H9 (cell line): Measurements from ENCODE around the gene MTA1. TPM values are rescaled to one million over a fixed set of nuclear protein-coding genes. Genes with fewer than 3 reads are reported as not detected.

Experiments used
- DNase-seq: peaks from one replicate; pipeline ENCODE4 v3.0.0-alpha.2; 2017
- H2AFZ ChIP-seq: one replicate; pipeline ENCODE4 v1.6.1; 2013; ENCODE audit warnings: mild to moderate bottlenecking, low read length, control low read depth, moderate library complexity
- H2AK5ac ChIP-seq: 2 replicates; pipeline ENCODE4 v1.6.1; 2013; ENCODE audit warnings: low read length, control low read depth, mixed read lengths; ENCODE audit not compliant: insufficient read length
- H2BK120ac ChIP-seq: one replicate; pipeline ENCODE4 v1.6.1; 2013; ENCODE audit warnings: low read depth, mild to moderate bottlenecking, low read length, control low read depth, inconsistent platforms; ENCODE audit not compliant: poor library complexity, severe bottlenecking
- H2BK12ac ChIP-seq: 2 replicates; pipeline ENCODE4 v1.6.1; 2013; ENCODE audit warnings: low read length, control low read depth, mixed read lengths, low read depth; ENCODE audit not compliant: insufficient read length
- H2BK15ac ChIP-seq: 2 replicates; pipeline ENCODE4 v1.6.1; 2013; ENCODE audit warnings: low read depth, low read length, control low read depth
- H2BK20ac ChIP-seq: one replicate; pipeline ENCODE4 v1.6.1; 2013; ENCODE audit warnings: low read depth, mild to moderate bottlenecking, low read length, control low read depth, inconsistent platforms; ENCODE audit not compliant: poor library complexity, severe bottlenecking
- H2BK5ac ChIP-seq: 2 replicates; pipeline ENCODE4 v1.6.1; 2013; ENCODE audit warnings: low read length, control low read depth, mixed read lengths; ENCODE audit not compliant: insufficient read length
- H3K14ac ChIP-seq: 2 replicates; pipeline ENCODE4 v1.6.1; 2013; ENCODE audit warnings: low read length, control low read depth; ENCODE audit not compliant: insufficient read depth
- H3K18ac ChIP-seq: 2 replicates; pipeline ENCODE4 v1.6.1; 2013; ENCODE audit warnings: low read depth, mild to moderate bottlenecking, mixed read lengths, low read length, control low read depth; ENCODE audit not compliant: insufficient read length
- H3K23ac ChIP-seq: 2 replicates; pipeline ENCODE4 v1.6.1; 2013; ENCODE audit warnings: low read length, control low read depth, mixed read lengths, low read depth; ENCODE audit not compliant: insufficient read length
- H3K23me2 ChIP-seq: 2 replicates; pipeline ENCODE4 v1.6.1; 2013; ENCODE audit warnings: low read depth, mild to moderate bottlenecking, mixed read lengths, low read length, control low read depth; ENCODE audit not compliant: insufficient read length, poor library complexity, severe bottlenecking
- H3K27ac ChIP-seq: 2 replicates; pipeline ENCODE4 v1.5.1; 2013; ENCODE audit warnings: low read length, control low read depth, mixed read lengths, low read depth; ENCODE audit not compliant: insufficient read length
- H3K27me3 ChIP-seq: 2 replicates; pipeline ENCODE4 v1.6.1; 2013; ENCODE audit warnings: low read length, control low read depth, inconsistent platforms; ENCODE audit not compliant: insufficient read depth
- H3K4ac ChIP-seq: 2 replicates; pipeline ENCODE4 v1.6.1; 2013; ENCODE audit warnings: low read depth, mild to moderate bottlenecking, control low read depth, inconsistent platforms, low read length, moderate library complexity
- H3K4me1 ChIP-seq: 2 replicates; pipeline ENCODE4 v1.6.1; 2013; ENCODE audit warnings: low read length, control low read depth, inconsistent platforms; ENCODE audit not compliant: insufficient read depth
- H3K4me2 ChIP-seq: 2 replicates; pipeline ENCODE4 v1.6.1; 2013; ENCODE audit warnings: low read length, control low read depth, mixed read lengths; ENCODE audit not compliant: insufficient read length, insufficient read depth
- H3K56ac ChIP-seq: 2 replicates; pipeline ENCODE4 v1.6.1; 2013; ENCODE audit warnings: low read depth, mild to moderate bottlenecking, mixed read lengths, low read length, control low read depth; ENCODE audit not compliant: insufficient read length
- H3K79me1 ChIP-seq: 2 replicates; pipeline ENCODE4 v1.6.1; 2013; ENCODE audit warnings: low read depth, mild to moderate bottlenecking, moderate library complexity, low read length, control low read depth, inconsistent platforms; ENCODE audit not compliant: insufficient read depth, poor library complexity, severe bottlenecking
- H3K79me2 ChIP-seq: 2 replicates; pipeline ENCODE4 v1.6.1; 2013; ENCODE audit warnings: low read length, control low read depth, inconsistent platforms; ENCODE audit not compliant: insufficient read depth
- H3K9ac ChIP-seq: 2 replicates; pipeline ENCODE4 v1.6.1; 2013; ENCODE audit warnings: low read length, control low read depth, mixed read lengths; ENCODE audit not compliant: insufficient read length; ENCODE audit errors: extremely low read depth
- H3K9me3 ChIP-seq: one replicate; pipeline ENCODE4 v1.6.1; 2013; ENCODE audit warnings: low read depth, low read length, inconsistent platforms; ENCODE audit not compliant: control insufficient read depth
- H3T11ph ChIP-seq: one replicate; pipeline ENCODE4 v1.6.1; 2013; ENCODE audit warnings: mild to moderate bottlenecking, low read length, control low read depth, inconsistent platforms
- H4K20me1 ChIP-seq: one replicate; pipeline ENCODE4 v1.6.1; 2013; ENCODE audit not compliant: control insufficient read depth, insufficient read length, insufficient read depth
- H4K5ac ChIP-seq: 2 replicates; pipeline ENCODE4 v1.6.1; 2013; ENCODE audit warnings: low read depth, mild to moderate bottlenecking, mixed read lengths, low read length, control low read depth; ENCODE audit not compliant: insufficient read length
- H4K8ac ChIP-seq: replicated peaks from 2 replicates; pipeline ENCODE4 v1.6.1; 2013; ENCODE audit warnings: low read length, control low read depth, mixed read lengths, low read depth; ENCODE audit not compliant: insufficient read length
- H4K91ac ChIP-seq: 2 replicates; pipeline ENCODE4 v1.6.1; 2013; ENCODE audit warnings: low read depth, mild to moderate bottlenecking, moderate library complexity, mixed read lengths, low read length, control low read depth; ENCODE audit not compliant: insufficient read length
- H3K27ac Mint-ChIP-seq, 3 experiments: 2 replicates in 2 of 3; 3 replicates in 1 of 3; pipeline ENCODE4 v1.8.0; 2020 to 2021; ENCODE audit warnings: mixed read lengths in 3 of 3, mild to moderate bottlenecking in 1 of 3, moderate library complexity in 1 of 3
- H3K27me3 Mint-ChIP-seq: 2 replicates; pipeline ENCODE4 v1.8.0; 2021; ENCODE audit warnings: low read depth, mild to moderate bottlenecking, moderate library complexity, mixed read lengths
- H3K36me3 Mint-ChIP-seq, 3 experiments: 2 replicates in 2 of 3; 3 replicates in 1 of 3; pipeline ENCODE4 v1.8.0; 2020 to 2021; ENCODE audit warnings: low read depth in 3 of 3, mixed read lengths in 3 of 3; ENCODE audit not compliant: insufficient read depth in 1 of 3
- H3K4me1 Mint-ChIP-seq, 2 experiments: 2 replicates each; pipeline ENCODE4 v1.8.0; 2020; ENCODE audit warnings: mixed read lengths in 2 of 2
- H3K4me3 Mint-ChIP-seq, 2 experiments: 2 replicates in 1 of 2; 3 replicates in 1 of 2; pipeline ENCODE4 v1.8.0; 2020 to 2021; ENCODE audit warnings: mild to moderate bottlenecking in 2 of 2, mixed read lengths in 2 of 2, moderate library complexity in 1 of 2
- H3K9me3 Mint-ChIP-seq, 2 experiments: 2 replicates in 1 of 2; 3 replicates in 1 of 2; pipeline ENCODE4 v1.8.0; 2020; ENCODE audit warnings: mild to moderate bottlenecking in 2 of 2, mixed read lengths in 2 of 2, moderate library complexity in 1 of 2
- CTCF ChIP-seq: fragments of 200-600 bp; sonication (generic); conservative IDR thresholded peaks from 3 replicates; pipeline ENCODE4 v1.8.0; 2021; ENCODE audit warnings: antibody characterized with exemption, mild to moderate bottlenecking
- WGBS: extraction: QIAGEN DNeasy Blood & Tissue Kit; methylation state at CpG from one replicate; pipeline ENCODE4 v1.1.7; 2013; ENCODE audit warnings: missing lambda C conversion rate, low lambda C conversion rate, mixed read lengths; ENCODE audit not compliant: insufficient read length; ENCODE audit errors: extremely low coverage; 5-methylcytosine and 5-hydroxymethylcytosine counted together
- total RNA-seq: library from RNA; stranded (reverse); gene quantifications from 2 replicates; pipeline ENCODE4 v1.2.1, GENCODE V29; 2021

MTA1 gene
- total RNA-seq, 1 experiment from 2014 or later = 230 TPM

DNA sequence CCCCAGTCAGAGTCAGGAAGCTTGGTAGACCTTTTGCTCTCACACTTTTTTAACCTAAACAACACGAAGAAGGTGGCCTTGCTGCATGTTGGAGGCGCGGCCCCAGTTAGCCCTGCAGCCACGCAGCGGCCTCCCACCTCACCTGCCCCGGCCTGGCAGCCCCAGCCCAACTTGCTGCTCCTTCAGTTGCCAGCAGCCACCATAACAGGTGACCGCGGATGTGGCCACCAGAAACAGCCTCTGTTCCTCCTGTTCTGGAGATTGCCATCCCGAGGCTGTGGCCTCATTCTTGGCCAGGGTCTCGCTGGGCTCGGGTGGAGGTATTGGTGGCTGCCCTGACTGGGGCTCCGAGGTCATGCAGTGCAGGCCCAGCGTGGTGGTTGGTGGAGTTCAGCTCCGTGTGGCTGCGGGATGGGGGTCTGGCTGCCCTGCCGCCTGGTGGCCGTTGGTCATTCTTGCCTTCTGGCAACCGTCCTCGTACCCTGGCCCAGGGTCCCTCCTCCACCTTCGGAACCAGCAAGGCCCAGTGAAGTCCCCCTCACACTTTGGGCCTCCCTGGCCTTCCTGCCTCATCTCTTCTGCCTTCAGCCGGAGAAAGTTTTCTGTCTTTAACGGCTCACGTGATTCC lies 42.0 kb upstream of the MTA1 start:
- no peak overlapping the region for H3K9ac ChIP-seq
- peaks cover 8 to 22% (median 16%) of the 10 kb centered on the region in 3 experiments for H3K36me3 Mint-ChIP-seq

More for the DNA sequence above, 42.0 kb upstream of the MTA1 start:
- Histone ChIP-seq H4K8ac (no peak overlapping the region), H2BK5ac (no peak overlapping the region), H2AK5ac (no peak overlapping the region), H3K14ac (no peak overlapping the region; the same call in 1 of the 2 replicates), H3K56ac (peak overlapping the region; percentile 58), H3K27me3 (no peaks in the 10 kb centered on the region), H2BK12ac (no peak overlapping the region), H3K4me2 (no peak overlapping the region), H3K9me3 (no peaks in the 10 kb centered on the region), H3K79me2 (no peaks in the 10 kb centered on the region), H2BK15ac (no peak overlapping the region), H2AFZ (no peak overlapping the region), H3K18ac (no peak overlapping the region), H3K23me2 (no peaks in the 10 kb centered on the region), H4K91ac (no peak overlapping the region), H3K23ac (no peak overlapping the region), H3K27ac (no peak overlapping the region), H3T11ph (no peak overlapping the region), H2BK20ac (no peak overlapping the region), H4K20me1 (no peaks in the 10 kb centered on the region), H2BK120ac (no peak overlapping the region), H3K4ac (no peak overlapping the region), H3K4me1 (peaks cover 2% of the 10 kb centered on the region; the same call in 1 of the 2 replicates), H3K79me1 (no peaks in the 10 kb centered on the region), H4K5ac (no peak overlapping the region)
- peak; percentile 54 for DNase-seq
- peaks cover 10% of the 10 kb centered on the region in 2 experiments; a peak in 4 of 5 replicates for H3K9me3 Mint-ChIP-seq
- peaks cover 8% of the 10 kb centered on the region in 2 experiments for H3K4me1 Mint-ChIP-seq
- no peak overlapping the region for H3K27ac Mint-ChIP-seq
- peaks cover 8% of the 10 kb centered on the region; the same call in 1 of the 2 replicates for H3K27me3 Mint-ChIP-seq
- TF ChIP-seq CTCF = peak; percentile 50
- H3K4me3 Mint-ChIP-seq = no peak overlapping the region
- no CpG with 5 or more reads among the region's 23 CpGs for WGBS
